Measurements from ENCODE around the gene PCDH1. TPM values are rescaled to one million over a fixed set of nuclear protein-coding genes. Genes with fewer than 3 reads are reported as not detected.

Gene PCDH1
- total RNA-seq, 4 donors from 2014 or later: 51.3 to 131 (median 67.9) TPM

GRCh38 chr5:141870228-141870627 is 8.0 kb downstream of the PCDH1 start:
- no peak overlapping the region for H3K4me3 ChIP-seq
- H3K27me3 ChIP-seq: peaks cover 0 to 32% (median 0%) of the 10 kb centered on the region in 4 donors
- 18 to 49% methylated on average over 2 to 5 of the region's 5 CpGs for WGBS, 2 donors
- H3K27ac ChIP-seq: peak overlapping the region; percentile 69 to 88 (median 74)
- intact Hi-C loops (cut with DNase I): no loop called here
- peaks cover 0 to 34% (median 0%) of the 10 kb centered on the region in 3 donors for H3K36me3 ChIP-seq
- peaks cover 16 to 100% (median 17%) of the 10 kb centered on the region in 3 donors for H3K4me1 ChIP-seq
- no peak for TF ChIP-seq POLR2A (IDR thresholded peaks at IDR 0.05)
- no peak for TF ChIP-seq CTCF (IDR thresholded peaks at IDR 0.05)
- DNase-seq: no peak
- no peaks in the 10 kb centered on the region for H3K9me3 ChIP-seq

GRCh38 chr5:141869514-141869913 is 8.7 kb downstream of the PCDH1 start:
- WGBS, 2 donors: 52 to 73% methylated on average over 6 to 9 of the region's 9 CpGs
- Histone ChIP-seq H3K4me1 (peaks cover 16 to 96% (median 17%) of the 10 kb centered on the region in 3 donors), H3K9me3 (no peaks in the 10 kb centered on the region), H3K36me3 (peaks cover 0 to 41% (median 0%) of the 10 kb centered on the region in 3 donors), H3K27ac (peak overlapping the region; percentile 69 to 88 (median 74)), H3K27me3 (peaks cover 0 to 25% (median 0%) of the 10 kb centered on the region in 4 donors), H3K4me3 (no peak overlapping the region)
- no peak for DNase-seq
- intact Hi-C loops (cut with DNase I): no loop called here
- TF ChIP-seq CTCF (IDR thresholded peaks at IDR 0.05) (no peak), POLR2A (IDR thresholded peaks at IDR 0.05) (peak in 1 of 4 donors; percentile 25)

- H3K27ac ChIP-seq: peak overlapping the region; percentile 42 to 88 (median 72)
- no peak for DNase-seq
- peaks cover 0 to 45% (median 0%) of the 10 kb centered on the region in 3 donors for H3K36me3 ChIP-seq
- H3K27me3 ChIP-seq: peaks cover 0 to 21% (median 0%) of the 10 kb centered on the region in 4 donors
- intact Hi-C loops (cut with DNase I): no loop called here
- no peak overlapping the region for H3K4me3 ChIP-seq
- 87 to 89% methylated on average over 10 to 12 of the region's 14 CpGs for WGBS, 2 donors
- H3K4me1 ChIP-seq: peaks cover 16 to 91% (median 17%) of the 10 kb centered on the region in 3 donors
- no peaks in the 10 kb centered on the region for H3K9me3 ChIP-seq
- TF ChIP-seq POLR2A (IDR thresholded peaks at IDR 0.05) (no peak), CTCF (IDR thresholded peaks at IDR 0.05) (no peak)
These were observed 9.2 kb downstream of the PCDH1 start for GRCh38 chr5:141869040-141869439.

- H3K36me3 ChIP-seq: peaks cover 0 to 50% (median 0%) of the 10 kb centered on the region in 3 donors
- H3K27ac ChIP-seq: peak overlapping the region in 3 of 4 donors; percentile 42 to 88 (median 75)
- intact Hi-C loops (cut with DNase I): no loop called here
- peaks cover 0 to 16% (median 0%) of the 10 kb centered on the region in 4 donors for H3K27me3 ChIP-seq
- H3K9me3 ChIP-seq: no peaks in the 10 kb centered on the region
- peaks cover 16 to 86% (median 17%) of the 10 kb centered on the region in 3 donors for H3K4me1 ChIP-seq
- DNase-seq: no peak
- TF ChIP-seq POLR2A (IDR thresholded peaks at IDR 0.05) (no peak), CTCF (IDR thresholded peaks at IDR 0.05) (no peak)
- no peak overlapping the region for H3K4me3 ChIP-seq
- whole genome bisulfite sequencing, 2 donors: 73 to 97% methylated on average over 3 to 7 of the region's 16 CpGs
These were observed 9.7 kb downstream of the PCDH1 start for GRCh38 chr5:141868541-141868940.

- peaks cover 0 to 10% (median 0%) of the 10 kb centered on the region in 4 donors for H3K27me3 ChIP-seq
- H3K4me3 ChIP-seq: no peak overlapping the region
- H3K36me3 ChIP-seq: peaks cover 0 to 59% (median 0%) of the 10 kb centered on the region in 3 donors
- DNase-seq: no peak
- peak overlapping the region in 2 of 4 donors; percentile 75 to 88 for H3K27ac ChIP-seq
- 86% methylated on average over 1 of the region's 4 CpGs; no CpG with 5 or more reads in 1 of the 2 donors for WGBS, 2 donors
- no peaks in the 10 kb centered on the region for H3K9me3 ChIP-seq
- TF ChIP-seq CTCF (IDR thresholded peaks at IDR 0.05) (no peak), POLR2A (IDR thresholded peaks at IDR 0.05) (no peak)
- intact Hi-C loops (cut with DNase I): no loop called here
- H3K4me1 ChIP-seq: peaks cover 16 to 85% (median 17%) of the 10 kb centered on the region in 3 donors
These were observed 10.6 kb downstream of the PCDH1 start for GRCh38 chr5:141867651-141868050.
